KBM-7 (cell line): ENCODE measurements around the gene TM7SF2.
A peak's percentile ranks its signal among the peaks of the same experiment; 100 is the strongest.
"Not testable (repeated sequence)": the region's sequence is repeated elsewhere in the genome, so short reads cannot be mapped to it uniquely, and the experiment has no call there.

ENCODE experiments used
- DNase-seq: peaks from one replicate; pipeline ENCODE4 v3.0.0-alpha.2; 2015
- in situ Hi-C: fragments of 300-500 bp; cut with MboI; formaldehyde crosslinking; loops from 2 replicates; pipeline ENCODE4 v1.14.3; 2020; ENCODE audit warnings: low sequenced_read_pairs, low pct_unique_long_range_greater_than_20kb, mixed read lengths

The TM7SF2 gene

DNA sequence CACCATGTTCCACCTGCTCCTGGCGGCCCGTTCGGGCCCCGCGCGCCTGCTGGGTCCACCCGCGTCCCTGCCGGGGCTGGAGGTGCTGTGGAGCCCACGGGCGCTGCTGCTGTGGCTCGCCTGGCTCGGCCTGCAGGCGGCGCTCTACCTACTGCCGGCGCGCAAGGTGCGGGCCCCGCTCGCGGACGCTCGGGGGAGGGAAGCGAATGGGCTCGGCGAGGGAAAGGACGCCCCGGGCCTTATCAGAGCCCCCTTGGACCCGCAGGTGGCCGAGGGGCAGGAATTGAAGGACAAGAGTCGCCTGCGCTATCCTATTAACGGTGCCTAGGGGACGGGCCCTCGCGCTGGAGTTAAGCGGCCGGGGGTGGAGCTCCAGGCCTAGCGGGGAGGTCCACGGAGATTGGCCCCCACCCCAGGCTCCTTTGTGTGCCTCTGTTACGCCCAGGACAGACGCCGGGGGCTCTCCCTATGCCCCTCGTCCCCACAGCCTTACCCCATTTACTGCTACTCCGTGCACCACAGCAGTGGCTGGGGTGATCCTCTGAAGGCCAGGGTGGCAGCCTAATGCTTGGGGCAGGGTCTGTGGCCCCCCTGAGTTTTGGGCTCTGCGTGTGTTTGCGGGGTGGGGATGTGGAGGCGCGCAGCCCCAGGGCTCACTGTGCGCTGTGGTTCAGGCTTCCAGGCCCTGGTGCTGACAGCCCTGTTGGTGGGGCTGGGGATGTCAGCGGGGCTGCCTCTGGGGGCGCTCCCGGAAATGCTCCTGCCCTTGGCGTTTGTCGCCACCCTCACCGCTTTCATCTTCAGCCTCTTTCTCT is 1.1 kb downstream of the TM7SF2 start:
- DNase-seq: peak; percentile 76
- in situ Hi-C loops: no loop called here

DNA sequence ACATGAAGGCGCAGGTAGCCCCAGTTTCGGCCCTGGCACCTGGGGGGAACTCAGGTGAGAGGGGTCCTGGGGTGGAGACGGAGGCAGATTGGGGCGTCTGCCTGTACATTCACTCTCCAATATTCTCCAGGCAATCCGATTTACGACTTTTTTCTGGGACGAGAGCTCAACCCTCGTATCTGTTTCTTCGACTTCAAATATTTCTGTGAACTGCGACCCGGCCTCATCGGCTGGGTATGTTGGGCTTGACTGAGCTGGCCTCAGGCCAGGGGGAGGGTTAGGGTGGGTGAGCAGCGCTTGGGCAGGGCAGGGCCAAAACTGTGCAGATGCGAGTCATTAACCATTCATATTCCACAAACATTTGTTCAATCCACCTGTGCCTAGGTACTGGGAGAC is 1.7 kb downstream of the TM7SF2 start:
- no peak for DNase-seq
- in situ Hi-C loops: no loop called here

DNA sequence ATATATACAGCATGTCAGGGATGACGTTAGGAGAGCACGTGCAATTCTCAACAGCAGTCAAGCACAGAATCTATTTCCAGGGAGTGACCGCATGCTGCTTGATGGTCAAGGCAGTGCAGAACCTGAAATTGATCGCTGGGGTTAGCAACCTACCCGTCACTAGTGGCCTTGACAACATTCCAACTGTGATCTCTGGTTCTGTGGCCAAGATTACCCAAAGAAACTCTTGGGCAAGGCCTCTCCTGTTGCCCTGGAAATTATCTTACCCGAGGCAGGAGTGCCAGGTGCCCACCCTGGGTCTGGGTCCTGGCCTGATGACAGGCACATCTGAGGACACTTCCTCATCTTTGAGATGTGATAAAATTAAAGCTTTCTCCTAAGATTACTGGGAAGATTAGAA is 2.2 kb downstream of the TM7SF2 start:
- in situ Hi-C loops: no loop called here
- no peak for DNase-seq

DNA sequence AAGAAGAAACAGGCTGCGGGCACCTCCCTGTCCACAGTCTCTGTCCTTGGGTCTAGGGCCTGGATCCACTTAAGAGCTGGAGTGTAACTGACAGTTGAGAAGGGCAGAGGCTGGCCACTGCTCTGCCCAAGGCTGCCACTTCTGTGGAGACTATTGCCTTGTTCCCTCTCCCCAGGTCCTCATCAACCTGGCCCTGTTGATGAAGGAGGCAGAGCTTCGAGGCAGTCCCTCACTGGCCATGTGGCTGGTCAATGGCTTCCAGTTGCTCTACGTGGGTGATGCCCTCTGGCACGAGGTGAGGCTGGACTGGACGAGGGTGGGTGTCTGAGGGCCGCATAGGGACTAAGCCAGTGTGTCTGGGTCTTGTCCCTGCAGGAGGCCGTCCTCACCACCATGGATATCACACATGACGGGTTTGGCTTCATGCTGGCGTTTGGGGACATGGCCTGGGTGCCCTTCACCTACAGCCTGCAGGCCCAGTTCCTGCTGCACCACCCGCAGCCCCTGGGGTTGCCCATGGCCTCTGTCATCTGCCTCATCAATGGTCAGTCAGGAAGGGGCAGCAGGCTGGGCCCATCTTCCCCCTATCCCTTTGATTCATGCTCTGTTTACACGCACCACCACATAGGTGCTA is 3.0 kb downstream of the TM7SF2 start:
- DNase-seq: no peak
- in situ Hi-C loops: no loop called here

DNA sequence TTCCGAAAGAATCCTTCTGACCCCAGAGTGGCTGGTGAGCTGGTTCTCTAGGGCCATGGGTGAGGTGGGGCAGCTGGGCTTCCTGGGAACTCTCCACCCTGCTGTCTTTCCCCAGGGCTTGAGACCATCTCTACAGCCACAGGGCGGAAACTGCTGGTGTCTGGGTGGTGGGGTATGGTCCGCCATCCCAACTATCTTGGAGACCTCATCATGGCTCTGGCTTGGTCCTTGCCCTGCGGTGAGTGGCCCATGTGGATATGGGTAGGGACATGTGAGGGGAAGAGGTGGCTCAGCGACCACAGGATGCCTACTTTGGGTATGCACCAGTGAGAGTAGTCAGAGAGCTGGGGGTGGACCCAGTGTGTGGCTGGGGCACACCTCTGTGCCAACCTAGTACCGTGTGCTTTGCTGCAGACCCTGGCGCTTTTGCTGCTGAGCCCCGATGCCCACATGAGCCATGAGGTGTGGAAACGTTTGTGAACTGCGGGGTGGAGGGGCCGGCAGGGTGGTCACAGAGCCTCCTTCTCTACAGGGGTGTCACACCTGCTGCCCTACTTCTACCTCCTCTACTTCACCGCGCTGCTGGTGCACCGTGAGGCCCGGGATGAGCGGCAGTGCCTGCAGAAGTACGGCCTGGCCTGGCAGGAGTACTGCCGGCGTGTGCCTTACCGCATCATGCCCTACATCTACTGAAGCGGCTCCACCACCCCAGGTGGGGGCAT is 3.9 kb downstream of the TM7SF2 start:
- no peak for DNase-seq
- in situ Hi-C loops: no loop called here

DNA sequence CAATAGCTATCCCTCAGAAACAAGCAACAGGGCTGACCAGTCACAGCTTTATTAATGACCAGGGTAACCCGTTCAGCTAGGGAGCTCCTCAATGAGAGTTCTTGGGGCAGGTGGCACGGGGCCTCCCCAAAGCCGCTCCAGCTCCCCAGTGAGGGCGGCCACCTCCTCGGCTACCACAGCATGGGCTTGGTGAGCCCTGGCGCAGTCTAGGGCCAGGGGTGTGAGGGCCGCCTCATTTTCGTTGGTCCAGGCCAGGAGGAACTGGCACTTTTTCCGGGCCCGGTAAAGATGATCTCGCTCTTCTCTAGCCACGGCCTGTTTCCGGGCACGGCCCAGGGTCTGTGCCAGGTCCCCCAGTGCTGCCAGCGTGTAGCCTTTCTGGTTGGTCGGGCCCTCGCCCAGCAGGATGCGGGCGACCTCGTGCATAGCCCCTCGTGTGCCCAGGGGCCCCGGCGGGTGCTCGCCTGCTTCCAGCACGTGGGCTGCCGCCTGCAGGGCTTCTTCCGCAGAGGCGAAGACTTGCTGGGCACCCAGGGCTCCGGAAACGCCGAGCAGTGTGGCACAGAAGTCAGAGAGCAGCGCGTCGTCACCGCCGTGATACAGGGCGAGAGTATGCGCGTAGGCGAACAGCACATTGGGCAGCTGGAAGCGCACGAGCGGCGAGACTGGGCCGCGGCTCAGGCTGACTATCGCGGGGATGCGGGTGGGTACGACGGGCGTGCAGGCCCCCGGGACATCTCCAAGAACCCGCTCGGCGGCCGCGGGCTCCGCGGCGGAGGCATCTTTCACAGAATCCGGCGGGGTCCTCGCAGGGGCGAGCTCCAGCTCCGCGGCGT is 4.9 kb downstream of the TM7SF2 start:
- in situ Hi-C loops: no loop called here
- no peak for DNase-seq

DNA sequence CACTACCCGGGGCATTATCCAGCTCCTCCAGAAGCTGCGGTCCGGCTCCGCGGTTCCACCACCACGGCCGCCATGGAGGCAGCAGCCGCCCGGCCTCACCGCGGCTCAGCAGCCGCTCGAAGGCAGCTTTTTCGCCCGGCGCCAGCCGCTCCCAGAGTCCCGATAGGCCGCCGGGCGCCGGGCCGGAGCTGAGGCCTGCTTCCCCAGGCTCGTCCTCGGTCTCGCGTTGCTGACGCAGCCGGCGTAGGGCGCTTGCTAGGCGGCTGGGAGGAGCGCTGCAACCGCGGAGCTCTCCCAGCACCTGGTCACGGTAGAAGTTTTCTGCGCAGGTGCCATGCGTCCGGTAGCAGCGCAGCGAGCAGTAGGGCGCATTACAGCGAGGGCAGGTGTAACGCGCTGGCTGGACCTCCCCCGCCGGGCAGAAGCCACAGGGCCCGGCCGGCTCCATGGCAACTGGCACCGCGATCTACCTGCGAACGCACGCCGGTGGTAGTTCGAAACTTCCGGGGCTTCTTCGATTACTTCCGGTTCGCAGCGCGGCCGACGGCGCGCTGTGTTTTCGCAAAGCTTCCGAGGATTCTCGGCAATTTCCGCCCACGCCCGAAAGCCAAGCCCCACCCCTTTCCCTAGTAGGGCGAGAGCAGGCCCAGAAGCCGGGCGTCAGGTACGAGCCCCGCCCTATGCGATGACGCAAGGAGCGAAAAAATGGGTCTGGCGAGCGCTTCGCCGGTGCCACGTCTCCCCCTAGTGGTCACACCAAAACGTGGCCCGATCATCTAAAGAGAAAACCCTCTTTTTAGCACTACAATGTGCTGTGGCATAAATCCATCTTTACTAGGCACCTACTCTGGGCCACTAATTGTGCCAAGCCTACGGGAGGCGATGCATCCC is 5.8 kb downstream of the TM7SF2 start, which contains the start of gene ZNHIT2:
ZNHIT2 (minus strand) TSS at position 496 of the 891 bp plus-strand sequence; CDS start at position 448, 48 bp downstream.
- peak; percentile 99 for DNase-seq
- in situ Hi-C loops: no loop called here

DNA sequence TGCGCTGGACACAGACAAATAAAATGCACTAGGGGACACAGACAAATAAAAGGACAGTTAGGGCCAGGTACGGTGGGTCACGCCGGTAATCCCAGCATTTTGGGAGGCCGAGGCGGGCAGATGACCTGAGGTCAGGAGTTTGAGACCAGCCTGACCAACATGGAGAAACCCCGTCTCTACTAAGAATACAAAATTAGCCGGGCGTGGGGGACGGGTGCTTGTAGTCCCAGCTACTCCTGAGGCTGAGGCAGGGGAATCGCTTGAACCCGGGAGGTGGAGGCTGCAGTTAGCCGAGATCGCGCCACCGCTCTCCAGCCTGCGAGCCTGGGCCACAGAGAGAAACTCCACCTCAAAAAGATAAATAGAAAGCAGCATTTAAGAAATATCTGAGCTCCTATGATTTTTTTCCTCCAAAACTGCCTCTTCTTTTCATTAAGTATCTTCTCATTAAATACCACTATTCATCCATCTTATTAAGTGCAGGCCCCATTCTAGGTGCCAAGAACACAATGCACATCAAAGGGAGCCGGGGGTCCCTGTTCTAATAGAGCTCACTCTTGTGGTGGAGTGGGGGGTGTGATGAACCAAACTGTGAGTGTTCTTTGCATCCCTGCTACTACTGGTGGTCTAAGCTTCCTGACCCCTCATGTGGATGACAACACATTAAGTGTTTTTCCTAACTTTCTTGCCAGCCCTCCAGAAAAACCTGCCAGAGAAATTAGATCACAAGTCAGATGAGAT is 6.6 kb downstream of the TM7SF2 start:
- in situ Hi-C loops: no loop called here
- DNase-seq: no peak

DNA sequence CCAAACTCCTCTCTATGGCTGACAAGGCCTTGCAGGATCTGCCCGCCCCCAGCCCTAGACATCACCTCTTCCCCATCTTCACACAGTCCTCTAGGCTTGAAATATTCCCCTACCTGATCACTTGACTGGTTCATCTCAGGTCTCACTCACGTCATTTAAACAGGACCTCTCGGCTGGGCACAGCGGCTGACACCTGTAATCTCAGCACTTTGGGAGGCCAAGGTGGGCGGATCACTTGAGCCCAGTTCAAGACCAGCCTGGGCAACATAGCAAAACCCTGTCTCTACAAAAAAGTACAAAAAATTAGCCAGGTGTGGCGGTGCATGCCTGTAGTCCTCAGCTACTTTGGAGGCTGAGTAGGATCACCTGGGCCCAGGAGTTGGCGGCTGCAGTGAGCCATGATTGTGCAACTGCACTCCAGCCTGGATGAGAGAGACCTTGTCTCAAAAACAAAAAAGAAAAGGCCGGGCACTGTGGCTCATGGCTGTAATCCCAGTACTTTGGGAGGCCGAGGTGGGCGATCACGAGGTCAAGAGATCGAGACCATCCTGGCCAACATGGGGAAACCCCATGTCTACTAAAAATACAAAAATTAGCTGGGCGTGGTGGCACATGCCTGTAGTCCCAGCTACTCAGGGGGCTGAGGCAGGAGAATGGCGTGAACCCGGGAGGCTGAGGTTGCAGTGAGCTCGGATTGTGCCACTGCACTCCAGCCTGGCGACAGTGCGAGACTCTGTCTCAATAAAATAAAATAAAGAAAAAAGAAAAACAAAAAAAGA is 7.4 kb downstream of the TM7SF2 start:
- in situ Hi-C loops, DNase-seq: not testable (repeated sequence)

DNA sequence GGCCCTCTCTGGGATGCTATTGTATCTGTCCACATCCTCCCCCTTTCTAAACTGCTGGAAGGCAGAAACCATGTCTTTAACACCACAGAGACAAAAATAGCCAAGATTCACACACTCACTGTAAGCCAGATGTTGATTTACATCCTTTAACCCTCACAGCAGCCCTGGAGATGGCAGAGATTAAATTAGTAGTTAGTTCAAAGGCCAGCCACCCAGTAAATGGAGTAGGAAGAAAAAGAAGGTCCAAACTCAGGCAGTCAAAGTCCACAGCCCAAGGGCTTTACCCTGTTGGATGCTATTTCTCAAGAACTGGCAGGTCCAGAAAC is 8.0 kb downstream of the TM7SF2 start:
- in situ Hi-C loops: no loop called here
- no peak for DNase-seq

DNA sequence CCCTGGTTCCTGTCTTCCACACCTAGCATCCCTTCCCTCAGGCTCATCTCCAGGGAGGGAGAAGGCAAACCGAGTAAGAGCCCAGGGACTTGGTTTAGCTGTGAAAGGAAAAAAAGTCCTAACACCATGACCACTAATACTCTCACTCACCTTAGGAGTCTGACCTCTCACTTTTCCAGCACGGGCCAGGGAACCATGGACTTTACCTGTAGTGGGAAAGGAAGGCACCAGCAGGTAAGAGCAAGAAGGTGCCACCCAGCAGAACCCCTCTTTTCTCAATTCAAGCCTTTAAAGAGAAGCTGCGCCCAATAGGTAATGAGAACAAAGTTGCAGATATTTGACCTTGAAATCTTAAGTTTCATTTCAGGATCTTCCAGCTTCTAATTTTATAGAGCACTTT is 9.2 kb downstream of the TM7SF2 start:
- in situ Hi-C loops: no loop called here

DNA sequence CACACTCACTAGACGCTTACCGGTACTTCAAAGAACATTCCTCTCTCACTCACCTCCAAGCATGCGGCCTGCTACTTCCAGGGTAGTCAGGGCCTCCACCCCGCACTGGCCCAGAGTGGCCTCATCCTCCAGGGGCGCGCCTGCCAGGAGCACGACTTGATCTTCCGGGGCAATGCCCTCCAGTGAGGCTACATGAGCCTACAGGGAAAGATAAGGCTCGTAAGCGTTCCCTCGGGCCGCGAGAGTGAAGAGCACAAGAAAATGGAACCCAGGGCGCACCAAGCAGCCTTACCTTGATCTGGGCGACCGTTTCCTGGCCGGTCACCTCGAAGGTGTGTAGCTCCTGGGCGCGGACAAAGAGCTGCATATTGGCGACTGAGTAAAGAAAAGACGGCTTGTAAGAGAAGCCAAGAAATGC is 9.8 kb downstream of the TM7SF2 start:
- no peak for DNase-seq
- in situ Hi-C loops: no loop called here

More for the DNA sequence above, 9.2 kb downstream of the TM7SF2 start:
- no peak for DNase-seq

DNA sequence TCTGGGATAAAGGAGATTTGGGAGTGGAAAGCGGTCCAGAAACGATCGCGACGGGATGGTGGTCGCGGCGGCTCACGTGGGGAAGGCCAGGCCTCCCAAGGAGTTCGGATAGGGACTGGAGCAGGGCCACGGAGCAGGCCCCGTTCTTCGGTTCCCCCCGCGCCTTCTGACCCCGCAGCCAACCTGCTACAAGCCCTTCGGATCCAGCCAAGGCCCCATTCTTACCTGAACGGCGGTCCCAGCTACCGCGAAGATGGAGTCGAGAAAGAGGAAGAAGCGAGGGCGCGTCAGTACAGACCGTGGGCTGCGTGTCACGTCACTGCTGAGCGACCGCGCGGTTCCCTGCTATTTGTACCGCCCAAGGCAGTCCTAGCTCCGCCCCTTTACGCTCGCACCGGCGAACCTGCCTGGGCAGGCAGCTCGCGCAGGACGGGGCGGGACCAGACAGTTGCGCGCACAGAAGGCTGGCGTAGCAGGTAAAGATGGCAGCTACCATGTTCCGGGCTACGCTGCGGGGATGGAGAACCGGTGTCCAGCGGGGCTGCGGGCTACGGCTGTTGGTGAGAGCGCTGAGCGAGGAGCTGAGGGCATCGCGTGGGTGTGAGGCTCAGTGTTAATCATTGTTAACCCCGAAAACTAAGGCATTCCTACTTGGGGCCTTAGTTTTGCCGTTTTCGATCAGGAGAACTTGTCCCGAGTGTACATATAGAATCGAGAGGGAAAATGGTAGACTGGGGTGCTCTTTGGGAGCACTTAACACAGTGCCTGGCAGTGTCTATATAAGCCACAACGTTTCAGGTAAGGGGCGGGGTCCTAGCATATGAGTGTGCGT is 10.4 kb downstream of the TM7SF2 start, which contains the start of the genes FAU and MRPL49:
FAU (minus strand) TSS at position 270 of the 832 bp plus-strand sequence. CDS start 321 bp downstream, outside the sequence.
MRPL49 (plus strand) TSS at position 457 of the 832 bp plus-strand sequence; CDS start at position 483, 26 bp downstream.
- in situ Hi-C loops: no loop called here
- DNase-seq: peak; percentile 98

DNA sequence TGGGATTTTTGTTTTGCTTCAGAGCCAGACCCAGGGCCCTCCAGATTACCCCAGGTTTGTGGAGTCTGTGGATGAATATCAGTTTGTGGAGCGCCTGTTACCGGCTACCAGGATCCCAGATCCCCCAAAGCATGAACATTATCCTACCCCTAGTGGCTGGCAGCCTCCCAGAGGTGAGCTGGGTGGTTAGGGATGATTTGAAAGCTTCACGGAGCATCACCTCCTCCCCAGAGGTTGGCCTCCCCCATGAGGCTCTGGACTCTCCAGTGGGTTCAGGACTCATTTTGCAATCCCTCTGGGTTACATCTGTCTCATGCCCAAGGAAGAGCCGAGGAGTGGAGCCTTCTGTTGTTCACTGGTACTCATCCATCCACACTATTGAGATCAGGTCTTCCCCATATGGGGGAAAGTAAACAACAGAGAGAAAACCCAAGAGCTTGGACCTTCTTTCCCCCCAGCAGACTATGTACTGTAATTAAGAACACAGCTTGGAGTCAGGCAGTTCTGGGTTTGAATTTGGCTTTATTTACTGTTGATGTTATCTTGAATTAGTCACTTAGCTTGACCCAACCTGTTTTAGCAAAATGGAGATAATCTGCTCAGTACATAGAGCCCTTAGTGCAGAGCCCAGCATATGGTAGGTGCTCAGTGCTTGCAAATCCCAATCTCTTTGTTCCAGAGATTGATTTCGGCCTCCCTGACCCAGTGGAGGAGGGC is 13.0 kb downstream of the TM7SF2 start:
- no peak for DNase-seq
- in situ Hi-C loops: no loop called here
